DND-41 (cell line): ENCODE results near the gene ANKRD23.

Experiments
- ATAC-seq: fragments of 200-7000 bp; cut with Tn5 transposase; 3 replicates; pipeline ENCODE4 v1.9.1; 2021; ENCODE audit warnings: low read depth; ENCODE audit not compliant: insufficient read depth
- DNase-seq: peaks from one replicate; pipeline ENCODE4 v3.0.0-alpha.2; 2020
- H2AFZ ChIP-seq: 2 replicates; pipeline ENCODE4 v1.6.0; 2012; ENCODE audit warnings: low read depth, low read length
- H3K27ac ChIP-seq: 2 replicates; pipeline ENCODE4 v1.5.1; 2012; ENCODE audit warnings: low read length, inconsistent platforms
- H3K27me3 ChIP-seq: fragments of 200-600 bp; sonication (generic); 2 replicates; pipeline ENCODE4 v1.6.0; 2012; ENCODE audit warnings: low read length, mild to moderate bottlenecking, inconsistent platforms; ENCODE audit not compliant: insufficient read depth, poor library complexity
- H3K36me3 ChIP-seq: 2 replicates; pipeline ENCODE4 v1.5.1; 2012; ENCODE audit warnings: low read length, inconsistent platforms; ENCODE audit not compliant: insufficient read depth
- H3K4me1 ChIP-seq: 2 replicates; pipeline ENCODE4 v1.5.1; 2012; ENCODE audit warnings: mild to moderate bottlenecking, low read length; ENCODE audit not compliant: insufficient read depth
- H3K4me2 ChIP-seq: 2 replicates; pipeline ENCODE4 v1.6.0; 2012; ENCODE audit warnings: mild to moderate bottlenecking, moderate library complexity, low read length, inconsistent platforms; ENCODE audit not compliant: insufficient read depth
- H3K4me3 ChIP-seq, 2 experiments: fragments of 200-600 bp in 1 of 2; shearing (Covaris generic) in 1 of 2; 2 replicates each; pipeline ENCODE4 v1.5.1; 2012 to 2016; ENCODE audit warnings: inconsistent platforms in 2 of 2, low read length in 2 of 2, mild to moderate bottlenecking in 2 of 2, low read depth in 1 of 2, moderate library complexity in 1 of 2
- H3K79me2 ChIP-seq: 2 replicates; pipeline ENCODE4 v1.6.0; 2012; ENCODE audit warnings: low read length, inconsistent platforms; ENCODE audit not compliant: insufficient read depth
- H3K9ac ChIP-seq: 2 replicates; pipeline ENCODE4 v1.6.0; 2012; ENCODE audit warnings: low read depth, mild to moderate bottlenecking, inconsistent platforms, low read length, moderate library complexity
- H3K9me3 ChIP-seq: 2 replicates; pipeline ENCODE4 v1.5.1; 2012; ENCODE audit warnings: low read length, moderate library complexity, mild to moderate bottlenecking, inconsistent platforms; ENCODE audit not compliant: insufficient read depth, severe bottlenecking
- H4K20me1 ChIP-seq: 2 replicates; pipeline ENCODE4 v1.6.0; 2012; ENCODE audit warnings: low read length; ENCODE audit not compliant: insufficient read depth
- CTCF ChIP-seq: IDR thresholded peaks from 2 replicates; pipeline ENCODE4 v1.5.1; 2012; ENCODE audit warnings: borderline replicate concordance, low read length, moderate library complexity, mild to moderate bottlenecking; ENCODE audit not compliant: poor library complexity, severe bottlenecking; ENCODE audit errors: extremely low read depth
- EZH2 ChIP-seq: IDR thresholded peaks from 3 replicates; pipeline ENCODE4 v1.6.1; 2012; ENCODE audit warnings: borderline replicate concordance, low read depth, mild to moderate bottlenecking, moderate library complexity, low read length, inconsistent platforms; ENCODE audit not compliant: severe bottlenecking

The ANKRD23 gene

GRCh38 chr2:96879545-96880040 is 35.8 kb upstream of the ANKRD23 start:
- DNase-seq (no peak), ATAC-seq (no peak)
- H3K4me1 ChIP-seq: no peaks in the 10 kb centered on the region
- H3K79me2 ChIP-seq: no peaks in the 10 kb centered on the region
- peaks cover 22% of the 10 kb centered on the region for H3K27me3 ChIP-seq
- H4K20me1 ChIP-seq: no peaks in the 10 kb centered on the region
- no peak overlapping the region for H3K9ac ChIP-seq
- H3K27ac ChIP-seq: no peak overlapping the region
- no peak overlapping the region for H3K4me2 ChIP-seq
- H3K36me3 ChIP-seq: no peaks in the 10 kb centered on the region
- H3K4me3 ChIP-seq: no peak overlapping the region
- no peak overlapping the region for H2AFZ ChIP-seq
- TF ChIP-seq EZH2: no peak
- TF ChIP-seq CTCF: no peak
- no peaks in the 10 kb centered on the region for H3K9me3 ChIP-seq

- Histone ChIP-seq H4K20me1 (no peaks in the 10 kb centered on the region), H2AFZ (no peak overlapping the region), H3K79me2 (no peaks in the 10 kb centered on the region), H3K4me3 (no peak overlapping the region), H3K9me3 (no peaks in the 10 kb centered on the region), H3K9ac (no peak overlapping the region), H3K4me1 (no peaks in the 10 kb centered on the region), H3K36me3 (no peaks in the 10 kb centered on the region), H3K27ac (no peak overlapping the region), H3K4me2 (no peak overlapping the region), H3K27me3 (peaks cover 17% of the 10 kb centered on the region)
- DNase-seq: no peak
- no peak for ATAC-seq
- TF ChIP-seq CTCF (no peak), EZH2 (no peak)
Observed at GRCh38 chr2:96878796-96879544, 35.1 kb upstream of the ANKRD23 start.

GRCh38 chr2:96878171-96878570 is 34.4 kb upstream of the ANKRD23 start:
- H3K27ac ChIP-seq: no peak overlapping the region

More at GRCh38 chr2:96878171-96878570, 34.4 kb upstream of the ANKRD23 start:
- Histone ChIP-seq H3K9me3 (no peaks in the 10 kb centered on the region), H3K9ac (no peak overlapping the region), H2AFZ (no peak overlapping the region), H3K4me2 (no peak overlapping the region), H3K27me3 (peaks cover 17% of the 10 kb centered on the region), H3K4me3 (no peak overlapping the region), H3K79me2 (no peaks in the 10 kb centered on the region), H3K4me1 (no peaks in the 10 kb centered on the region), H4K20me1 (no peaks in the 10 kb centered on the region), H3K36me3 (no peaks in the 10 kb centered on the region)
- TF ChIP-seq EZH2: no peak
- TF ChIP-seq CTCF: no peak
- no peak for ATAC-seq
- DNase-seq: no peak
